Endodermal cell (in vitro differentiated cells): Measurements from ENCODE around the gene POLR2J. TPM values are rescaled to one million over a fixed set of nuclear protein-coding genes. Genes with fewer than 3 reads are reported as not detected.

ENCODE experiments used
- DNase-seq: peaks from one replicate; pipeline ENCODE4 v3.0.0-alpha.2; 2017
- H3K27ac ChIP-seq: 2 replicates; pipeline ENCODE4 v1.5.1; 2013; ENCODE audit warnings: mild to moderate bottlenecking, low read depth, low read length, moderate library complexity
- H3K27me3 ChIP-seq: 2 replicates; pipeline ENCODE4 v1.6.1; 2013; ENCODE audit warnings: mild to moderate bottlenecking, low read length, moderate library complexity; ENCODE audit not compliant: insufficient read depth, control insufficient read depth, poor library complexity, severe bottlenecking
- H3K36me3 ChIP-seq: 2 replicates; pipeline ENCODE4 v1.7.0; 2013; ENCODE audit warnings: mild to moderate bottlenecking, low read length, moderate library complexity; ENCODE audit not compliant: control insufficient read depth, insufficient read depth
- H3K4me1 ChIP-seq: one replicate; pipeline ENCODE4 v1.7.0; 2013; ENCODE audit warnings: low read length; ENCODE audit not compliant: control insufficient read depth, insufficient read depth
- H3K4me3 ChIP-seq: 2 replicates; pipeline ENCODE4 v1.5.1; 2013; ENCODE audit warnings: mild to moderate bottlenecking, low read length, moderate library complexity
- H3K9ac ChIP-seq: 2 replicates; pipeline ENCODE4 v1.6.1; 2013; ENCODE audit warnings: mild to moderate bottlenecking, low read length, moderate library complexity; ENCODE audit not compliant: poor library complexity, severe bottlenecking; ENCODE audit errors: extremely low read depth
- H3K9me3 ChIP-seq: 2 replicates; pipeline ENCODE4 v1.6.1; 2013; ENCODE audit warnings: mild to moderate bottlenecking, low read length, moderate library complexity; ENCODE audit not compliant: control insufficient read depth
- H3K27ac Mint-ChIP-seq: 2 replicates; pipeline ENCODE4 v1.8.0; 2020; ENCODE audit warnings: mixed read lengths
- H3K27me3 Mint-ChIP-seq: 2 replicates; pipeline ENCODE4 v1.8.0; 2021; ENCODE audit warnings: mild to moderate bottlenecking, mixed read lengths; ENCODE audit not compliant: insufficient read depth
- H3K36me3 Mint-ChIP-seq: 2 replicates; pipeline ENCODE4 v1.8.0; 2020; ENCODE audit warnings: low read depth, mixed read lengths
- H3K4me1 Mint-ChIP-seq: 2 replicates; pipeline ENCODE4 v1.8.0; 2020; ENCODE audit warnings: mixed read lengths
- H3K4me3 Mint-ChIP-seq: 2 replicates; pipeline ENCODE4 v1.8.0; 2020; ENCODE audit warnings: mild to moderate bottlenecking, moderate library complexity, mixed read lengths
- H3K9me3 Mint-ChIP-seq: 2 replicates; pipeline ENCODE4 v1.8.0; 2020; ENCODE audit warnings: mild to moderate bottlenecking, mixed read lengths
- CTCF ChIP-seq: fragments of 200-600 bp; sonication (generic); conservative IDR thresholded peaks from 2 replicates; pipeline ENCODE4 v1.5.0; 2021; ENCODE audit warnings: antibody characterized with exemption, mild to moderate bottlenecking
- WGBS, 2 experiments: methylation state at CpG; one replicate each; pipeline versions ENCODE4 v1.1.5 to v1.1.7; 2013; ENCODE audit warnings: missing lambda C conversion rate in 2 of 2, mixed read lengths in 1 of 2; ENCODE audit not compliant: insufficient coverage in 1 of 2, insufficient read length in 1 of 2; 5-methylcytosine and 5-hydroxymethylcytosine counted together
- total RNA-seq, 2 donors: library from RNA; stranded (reverse); fragmentation: NEBNext Ultra II Directional in 1 of 2; extraction: Animal tissue kit (Norgen Biotek cat#: 25700) in 1 of 2; gene quantifications; 2 replicates in 1 of 2; 3 replicates in 1 of 2; pipeline ENCODE4 v1.2.1, GENCODE V29; 2021

The POLR2J gene
- total RNA-seq, 2 donors from 2014 or later = 48.6 to 59.0 TPM

DNA sequence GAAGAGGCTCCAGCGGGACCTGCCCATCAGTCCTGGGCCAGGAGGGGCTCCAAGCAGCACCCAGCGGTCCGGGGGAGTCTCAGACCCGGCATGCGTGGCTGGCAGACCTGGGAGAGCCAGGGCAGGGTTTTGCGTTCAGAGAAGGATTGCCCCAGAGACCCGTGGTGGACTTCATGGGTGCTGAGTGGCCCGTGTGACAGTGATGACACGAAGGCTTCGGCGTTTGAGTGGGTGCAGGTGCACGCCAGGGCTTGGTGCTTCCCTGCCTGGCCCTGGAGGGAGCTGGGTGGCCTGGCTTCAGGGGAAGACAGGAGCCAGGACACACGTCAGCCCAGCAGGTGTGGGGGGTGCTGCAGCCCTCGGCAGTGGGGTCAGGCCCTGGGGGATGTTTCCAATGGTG, 31.4 kb downstream of the POLR2J start:
- no peak overlapping the region for H3K4me3 ChIP-seq
- Mint-ChIP-seq H3K9me3 (no peaks in the 10 kb centered on the region), H3K27me3 (no peaks in the 10 kb centered on the region), H3K27ac (no peak overlapping the region), H3K4me1 (no peaks in the 10 kb centered on the region), H3K36me3 (peaks cover 16% of the 10 kb centered on the region), H3K4me3 (no peak overlapping the region)
- no peak for DNase-seq
- no peaks in the 10 kb centered on the region for H3K9me3 ChIP-seq
- H3K4me1 ChIP-seq = no peaks in the 10 kb centered on the region
- H3K27me3 ChIP-seq = no peaks in the 10 kb centered on the region
- no peak overlapping the region for H3K9ac ChIP-seq
- TF ChIP-seq CTCF = no peak
- no peak overlapping the region for H3K27ac ChIP-seq
- no peaks in the 10 kb centered on the region for H3K36me3 ChIP-seq
- 85 to 91% methylated on average over 8 to 14 of the region's 14 CpGs for WGBS, 2 experiments

DNA sequence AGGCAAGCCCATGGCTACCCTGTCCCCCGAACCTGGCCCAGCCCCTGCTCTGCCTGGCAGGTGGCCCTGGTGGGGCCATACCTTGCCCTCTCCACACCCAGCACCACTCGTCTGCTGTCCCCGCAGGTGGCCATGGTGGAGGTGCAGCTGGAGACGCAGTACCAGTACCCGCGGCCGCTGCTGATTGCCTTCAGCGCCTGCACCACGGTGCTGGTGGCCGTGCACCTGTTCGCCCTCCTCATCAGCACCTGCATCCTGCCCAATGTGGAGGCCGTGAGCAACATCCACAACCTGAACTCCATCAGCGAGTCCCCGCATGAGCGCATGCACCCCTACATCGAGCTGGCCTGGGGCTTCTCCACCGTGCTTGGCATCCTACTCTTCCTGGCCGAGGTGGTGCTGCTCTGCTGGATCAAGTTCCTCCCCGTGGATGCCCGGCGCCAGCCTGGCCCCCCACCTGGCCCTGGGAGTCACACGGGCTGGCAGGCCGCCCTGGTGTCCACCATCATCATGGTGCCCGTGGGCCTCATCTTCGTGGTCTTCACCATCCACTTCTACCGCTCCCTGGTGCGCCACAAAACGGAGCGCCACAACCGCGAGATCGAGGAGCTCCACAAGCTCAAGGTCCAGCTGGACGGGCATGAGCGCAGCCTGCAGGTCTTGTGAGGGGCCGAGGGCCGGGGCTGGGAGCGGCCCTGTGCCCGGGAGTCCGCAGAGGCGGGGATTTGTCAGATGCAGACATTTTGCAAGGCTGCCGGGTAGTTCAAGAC, 32.1 kb downstream of the POLR2J start:
- no peak for DNase-seq
- Histone ChIP-seq H3K4me1 (no peaks in the 10 kb centered on the region), H3K27ac (no peak overlapping the region), H3K36me3 (peaks cover 3% of the 10 kb centered on the region), H3K9ac (no peak overlapping the region), H3K27me3 (no peaks in the 10 kb centered on the region), H3K4me3 (no peak overlapping the region), H3K9me3 (no peaks in the 10 kb centered on the region)
- no peaks in the 10 kb centered on the region for H3K27me3 Mint-ChIP-seq
- TF ChIP-seq CTCF = no peak
- no peak overlapping the region for H3K4me3 Mint-ChIP-seq
- no peak overlapping the region for H3K27ac Mint-ChIP-seq
- no peaks in the 10 kb centered on the region for H3K9me3 Mint-ChIP-seq
- peaks cover 4% of the 10 kb centered on the region for H3K4me1 Mint-ChIP-seq
- H3K36me3 Mint-ChIP-seq = peaks cover 23% of the 10 kb centered on the region
- WGBS, 2 experiments = 95 to 96% methylated on average over 26 to 41 of the region's 41 CpGs

- no peaks in the 10 kb centered on the region for H3K27me3 ChIP-seq
- no peaks in the 10 kb centered on the region for H3K9me3 ChIP-seq
- WGBS, 2 experiments = 77 to 94% methylated on average over 2 of the region's 2 CpGs
- H3K27ac ChIP-seq = no peak overlapping the region
- H3K36me3 ChIP-seq = peaks cover 4% of the 10 kb centered on the region
- no peak for DNase-seq
- H3K4me3 Mint-ChIP-seq = no peak overlapping the region
- no peaks in the 10 kb centered on the region for H3K4me1 ChIP-seq
- H3K9me3 Mint-ChIP-seq = no peaks in the 10 kb centered on the region
- H3K27ac Mint-ChIP-seq = no peak overlapping the region
- H3K4me3 ChIP-seq = no peak overlapping the region
- H3K27me3 Mint-ChIP-seq = no peaks in the 10 kb centered on the region
- no peak overlapping the region for H3K9ac ChIP-seq
- no peak for TF ChIP-seq CTCF
- peaks cover 24% of the 10 kb centered on the region for H3K36me3 Mint-ChIP-seq
- peaks cover 5% of the 10 kb centered on the region for H3K4me1 Mint-ChIP-seq
Observed at GRCh38 chr7:102445674-102446071, 33.0 kb downstream of the POLR2J start.
